NCI-H446 treated with DMSO at 0.1 percent for 48 hours (cell line): ENCODE measurements around the gene IL18RAP.

Source experiments
- DNase-seq: peaks from one replicate; lab custom pipeline; 2025; lab: John Stamatoyannopoulos, UW

Gene IL18RAP

DNA sequence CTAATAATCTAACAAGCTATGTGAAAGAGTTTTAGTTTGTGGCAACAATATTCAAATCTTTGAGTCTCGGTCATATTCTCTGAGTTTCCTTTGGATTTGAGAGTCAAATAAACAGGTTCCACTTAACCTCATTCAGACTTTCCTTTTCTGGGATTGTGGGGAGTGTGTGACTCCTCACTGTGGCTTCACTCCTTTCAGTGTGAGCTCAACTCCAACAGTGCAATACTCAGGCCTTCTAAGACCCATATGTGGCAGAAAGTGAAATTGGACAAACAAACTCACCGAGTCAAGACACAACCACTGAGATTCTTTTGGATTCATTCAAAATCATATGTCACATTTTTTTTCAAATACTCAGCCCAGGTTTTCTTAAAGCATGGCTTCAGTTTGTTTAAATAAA lies 75.5 kb downstream of the IL18RAP start:
- DNase-seq, result no peak

DNA sequence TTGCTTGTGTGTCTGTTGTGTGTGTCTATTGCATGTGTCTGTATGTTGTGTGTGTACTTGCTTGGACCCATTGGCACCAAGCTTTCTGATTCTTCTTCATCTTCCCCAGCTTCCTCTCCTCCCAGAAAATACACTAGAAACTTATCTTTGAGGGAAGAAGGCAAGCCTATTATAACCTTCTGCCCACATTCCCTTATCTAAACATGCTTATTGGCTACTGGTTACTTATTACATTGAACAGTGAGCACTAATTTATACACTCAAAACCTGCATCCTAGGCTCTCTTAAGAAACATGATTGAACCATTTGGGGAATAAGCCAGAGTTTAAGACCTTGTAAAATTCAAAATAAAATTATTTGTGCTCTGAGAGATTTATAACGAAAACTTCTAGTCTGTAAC lies 76.6 kb downstream of the IL18RAP start:
- no peak for DNase-seq
